Effector CD4-positive, alpha-beta T cell (primary cell): ENCODE data around the gene CYBC1.
A peak's percentile ranks its signal among the peaks of the same experiment; 100 is the strongest.
"Not testable (repeated sequence)": the region's sequence is repeated elsewhere in the genome, so short reads cannot be mapped to it uniquely, and the experiment has no call there.

ENCODE experiments used
- DNase-seq: peaks from one replicate; pipeline ENCODE4 v3.0.0-alpha.2; 2020

CYBC1 gene

GRCh38 chr17:82433560-82434215 is 16.9 kb downstream of the CYBC1 start:
- DNase-seq: no peak

DNA sequence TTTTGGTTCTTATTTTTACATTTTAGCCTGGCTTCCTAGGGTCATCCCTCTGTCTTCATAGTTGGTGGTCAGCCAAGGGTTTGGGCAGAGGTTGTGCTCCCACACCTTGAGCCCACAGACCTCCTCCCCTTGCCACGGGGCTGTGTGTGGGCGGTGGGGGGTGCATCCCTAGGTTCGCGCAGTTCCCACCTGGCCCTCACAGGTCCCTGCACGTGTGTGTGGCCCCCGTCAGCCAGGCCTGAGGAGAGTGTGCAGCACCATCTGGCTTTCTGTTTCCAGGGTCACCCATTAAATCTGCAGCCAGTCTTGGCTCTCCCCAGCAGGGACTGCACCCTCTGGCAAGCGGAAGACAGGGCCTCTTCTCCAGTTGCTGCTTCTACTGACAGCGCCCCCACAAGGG is 18.5 kb downstream of the CYBC1 start:
- DNase-seq: no peak

DNA sequence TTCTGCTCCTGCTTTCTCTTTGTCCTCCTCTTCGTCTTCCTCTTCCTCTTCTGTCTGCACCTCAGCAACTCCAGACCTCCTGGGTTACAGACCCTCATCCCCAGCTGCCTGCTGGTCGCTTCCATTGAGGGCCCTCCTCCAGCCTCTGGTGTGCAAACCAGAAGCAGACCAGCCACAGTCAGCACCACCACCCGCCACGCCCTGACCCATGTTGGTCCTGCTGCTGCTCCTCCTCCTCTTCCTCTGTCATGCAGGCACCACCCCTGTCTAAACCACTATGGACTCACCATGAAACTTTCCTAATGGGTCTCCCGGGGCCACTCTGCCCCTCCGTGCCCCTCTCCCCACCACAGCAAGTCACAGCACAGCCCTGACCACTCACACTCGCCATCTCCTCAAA is 20.7 kb downstream of the CYBC1 start:
- DNase-seq: no peak

DNA sequence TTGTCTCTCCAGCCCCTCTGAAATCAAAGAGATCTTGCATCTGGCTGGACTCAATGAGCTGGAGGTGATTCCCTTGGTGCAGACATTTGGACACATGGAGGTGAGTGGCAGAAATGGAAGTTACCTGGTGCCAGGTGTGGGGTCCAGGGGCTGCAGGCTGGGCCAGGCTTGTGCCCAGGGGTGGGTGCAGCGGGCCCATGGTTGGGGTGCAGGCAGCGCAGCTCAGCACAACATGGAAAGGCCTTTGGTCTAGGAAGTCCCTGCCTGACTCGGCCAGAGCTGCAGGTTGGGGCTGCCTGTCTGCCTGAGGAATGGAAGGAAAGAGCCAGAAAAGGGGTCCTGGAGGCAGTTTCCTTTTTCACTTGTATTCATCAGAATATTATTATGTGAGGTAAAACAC is 22.0 kb downstream of the CYBC1 start:
- no peak for DNase-seq

DNA sequence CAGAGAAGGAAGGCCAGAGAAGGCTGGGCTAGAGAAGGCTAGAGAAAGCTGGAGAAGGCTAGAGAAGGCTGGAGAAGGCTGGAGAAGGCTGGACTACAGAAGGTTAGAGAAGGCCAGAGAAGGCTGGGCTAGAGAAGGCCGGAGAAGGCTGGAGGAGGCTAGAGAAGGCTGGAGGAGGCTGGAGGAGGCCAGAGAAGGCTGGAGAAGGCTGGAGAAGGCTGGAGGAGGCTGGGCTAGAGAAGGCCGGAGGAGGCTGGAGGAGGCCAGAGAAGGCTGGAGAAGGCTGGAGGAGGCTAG is 25.7 kb downstream of the CYBC1 start:
- DNase-seq: no peak

- peak; percentile 47 for DNase-seq
These were observed 26.3 kb downstream of the CYBC1 start for GRCh38 chr17:82424001-82424862.

DNA sequence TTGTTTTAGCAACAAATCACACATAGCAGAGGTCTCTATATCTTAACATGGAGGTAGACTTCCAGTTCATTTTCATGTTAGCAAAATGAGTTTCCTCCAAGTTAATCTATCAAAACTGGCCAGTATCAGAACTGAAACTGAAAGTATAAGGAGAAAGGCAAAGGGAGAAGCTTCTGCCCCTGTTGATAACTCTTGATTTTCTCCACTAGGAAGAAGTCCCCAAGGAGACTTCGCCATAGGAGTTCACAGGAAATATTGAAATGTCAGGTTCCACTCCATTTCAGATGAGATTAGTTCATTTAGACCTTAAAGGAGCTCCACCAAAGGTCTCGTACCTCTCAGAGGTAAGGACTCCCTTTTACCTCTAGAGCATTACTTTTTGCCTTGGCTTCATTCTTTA is 31.0 kb downstream of the CYBC1 start:
- DNase-seq: no peak

- DNase-seq: peak; percentile 78
These were observed 32.3 kb downstream of the CYBC1 start, which contains the start of the genes HEXD and OGFOD3 for GRCh38 chr17:82418001-82418986. TSS of gene HEXD (plus strand) at chr17:82418347. CDS start at chr17:82419800, 1,453 bp downstream. TSS of gene OGFOD3 (minus strand) at chr17:82418586. CDS start at chr17:82418485, 101 bp downstream.

- no peak for DNase-seq
These were observed 33.8 kb downstream of the CYBC1 start for GRCh38 chr17:82416771-82417170.

- no peak for DNase-seq
These were observed 34.3 kb downstream of the CYBC1 start for GRCh38 chr17:82416264-82416663.

- DNase-seq: no peak
These were observed 34.8 kb downstream of the CYBC1 start for GRCh38 chr17:82415786-82416185.

GRCh38 chr17:82415336-82415735 is 35.2 kb downstream of the CYBC1 start:
- no peak for DNase-seq

DNA sequence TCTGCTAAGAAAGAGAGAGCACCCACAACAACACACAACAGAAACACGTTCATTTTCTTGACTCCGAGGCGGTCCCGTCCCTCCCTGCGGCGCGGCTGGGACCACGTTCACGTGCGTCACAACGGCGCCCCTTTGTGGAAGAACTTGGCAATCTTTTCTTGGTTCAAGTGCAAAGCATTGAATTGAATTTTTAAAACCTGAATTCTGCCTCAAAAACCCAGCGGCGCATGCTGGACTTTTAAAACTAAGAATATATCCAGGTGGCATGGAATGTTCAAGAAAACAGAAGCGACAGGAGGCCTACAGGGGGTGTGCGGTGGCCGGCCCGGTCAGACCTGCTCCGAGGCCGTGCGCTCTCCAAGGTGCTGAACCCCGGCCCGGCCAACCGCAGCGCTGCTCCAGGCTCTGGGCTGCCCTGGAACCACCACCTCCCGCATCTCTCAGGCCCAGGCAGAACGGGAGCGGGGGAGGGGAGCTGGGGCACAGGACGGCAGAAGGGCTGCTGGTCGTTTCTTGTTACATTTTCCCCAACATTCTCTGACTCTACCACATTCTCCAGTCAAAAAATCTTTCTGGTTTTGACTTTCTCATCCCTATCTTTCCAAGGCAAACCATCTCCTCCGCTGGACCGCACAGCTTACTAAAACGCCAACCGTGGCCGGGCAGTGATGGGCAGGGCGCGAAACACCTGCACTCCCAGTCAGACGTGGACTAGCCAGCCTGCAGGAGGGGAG is 35.8 kb downstream of the CYBC1 start:
- DNase-seq: peak; percentile 62

DNA sequence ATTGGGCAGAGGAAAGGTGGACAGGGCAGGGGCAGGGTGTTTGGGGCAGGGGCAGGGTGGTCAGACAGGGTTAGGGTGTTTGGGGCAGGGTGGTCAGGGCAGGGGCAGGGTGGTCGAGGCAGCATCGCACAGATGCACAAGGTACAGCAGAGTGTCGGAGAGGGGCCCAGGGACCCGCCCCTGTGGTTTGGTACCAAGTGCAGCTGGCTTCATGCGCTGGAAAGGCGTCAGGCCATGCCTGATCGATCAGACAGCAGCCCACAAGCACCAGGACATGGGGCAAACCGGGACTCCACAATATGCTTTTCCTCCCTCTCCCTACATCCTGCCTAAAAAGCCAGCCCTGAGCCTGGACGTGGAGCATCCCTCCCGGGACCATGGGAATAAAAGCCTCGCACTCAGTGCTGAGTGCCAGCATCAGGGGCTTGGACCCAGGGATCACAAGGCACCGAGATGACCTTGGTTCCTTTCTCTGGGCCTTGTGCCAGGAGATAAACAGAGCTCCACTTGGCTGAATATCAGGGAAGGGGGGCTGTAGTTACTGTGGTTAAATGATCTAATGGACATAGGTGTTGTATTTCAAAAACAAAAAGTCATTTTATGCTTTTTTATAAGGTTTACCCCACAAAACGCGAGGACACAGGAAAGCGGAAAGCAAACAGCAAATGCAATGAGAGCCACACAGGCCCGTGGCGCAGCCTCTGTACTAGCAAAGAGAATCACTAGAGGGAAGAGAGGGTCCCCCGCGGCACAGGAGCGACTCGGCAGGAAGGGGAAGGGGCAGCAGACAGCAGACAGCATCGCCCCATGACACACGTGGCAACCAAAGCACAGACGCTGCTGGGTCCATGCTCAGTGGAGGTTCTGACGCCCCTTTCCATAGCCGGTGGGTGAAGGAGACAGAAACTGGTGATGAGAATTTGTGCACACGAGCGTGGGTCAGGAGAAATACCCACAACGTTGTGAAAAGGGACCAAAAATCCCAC is 37.7 kb downstream of the CYBC1 start:
- no peak for DNase-seq

DNA sequence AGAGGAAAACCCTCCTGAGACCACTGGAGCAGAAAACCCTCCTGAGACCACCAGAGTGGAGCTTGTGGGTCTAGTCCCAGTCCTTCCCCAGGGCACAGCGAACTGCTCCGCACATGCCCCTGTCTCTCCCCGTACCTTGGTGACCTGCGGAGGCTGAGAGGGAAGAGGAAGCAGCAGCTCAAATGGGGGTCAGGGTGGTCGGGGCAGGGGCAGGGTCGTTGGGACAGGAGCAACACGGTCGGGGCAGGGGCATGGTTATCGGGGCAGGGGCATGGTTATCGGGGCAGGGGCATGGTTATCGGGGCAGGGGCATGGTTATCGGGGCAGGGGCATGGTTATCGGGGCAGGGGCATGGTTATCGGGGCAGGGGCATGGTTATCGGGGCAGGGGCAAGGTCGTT is 38.5 kb downstream of the CYBC1 start:
- DNase-seq: not testable (repeated sequence)

DNA sequence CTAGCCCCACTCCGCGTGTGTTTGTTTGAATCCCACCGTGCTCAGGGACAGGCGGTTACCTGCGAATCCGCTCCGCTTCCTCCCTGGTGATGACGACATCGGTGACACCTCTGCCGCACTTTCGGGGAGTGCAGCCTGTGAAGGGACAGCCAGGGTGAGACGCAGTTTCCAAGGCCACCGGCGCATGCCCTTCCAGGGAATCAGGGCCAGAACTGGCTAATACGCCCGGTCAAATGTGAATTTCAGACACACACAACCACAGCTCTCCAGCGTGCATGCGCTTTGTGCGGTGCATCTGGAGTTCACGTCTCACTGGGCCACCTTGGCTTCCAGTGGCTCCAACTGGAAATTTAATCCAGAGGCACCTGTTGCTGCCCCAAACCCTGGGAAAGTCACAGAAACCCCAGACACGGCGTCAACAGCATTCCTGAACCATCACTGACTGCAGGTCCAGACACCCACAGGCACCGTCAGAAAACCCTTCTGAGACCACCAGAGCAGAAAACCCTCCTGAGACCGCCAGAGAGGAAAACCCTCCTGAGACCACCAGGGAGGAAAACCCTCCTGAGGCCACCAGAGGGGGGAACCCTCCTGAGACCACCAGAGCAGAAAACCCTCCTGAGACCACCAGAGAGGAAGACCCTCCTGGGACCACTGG is 39.0 kb downstream of the CYBC1 start:
- no peak for DNase-seq

- DNase-seq: no peak
These were observed 40.4 kb downstream of the CYBC1 start for GRCh38 chr17:82410014-82410716.

GRCh38 chr17:82408938-82409318 is 41.6 kb downstream of the CYBC1 start:
- DNase-seq: no peak

- DNase-seq: no peak
These were observed 42.1 kb downstream of the CYBC1 start for GRCh38 chr17:82408288-82408937.
